ENCODE results near the gene MRPS18A.
A peak's percentile ranks its signal among the peaks of the same experiment; 100 is the strongest.
"Not testable (repeated sequence)": the region's sequence is repeated elsewhere in the genome, so short reads cannot be mapped to it uniquely, and the experiment has no call there.

Gene MRPS18A

GRCh38 chr6:43669050-43669921 is 18.3 kb downstream of the MRPS18A start:
- DNase-seq: no peak

- peak; percentile 45 for DNase-seq
These were observed 19.2 kb downstream of the MRPS18A start for GRCh38 chr6:43668151-43669028.

GRCh38 chr6:43667245-43668150 is 20.1 kb downstream of the MRPS18A start:
- DNase-seq: peak; percentile 74

GRCh38 chr6:43666196-43666920 is 21.2 kb downstream of the MRPS18A start:
- DNase-seq: no peak

GRCh38 chr6:43665376-43665775 is 22.2 kb downstream of the MRPS18A start:
- no peak for DNase-seq

- not testable (repeated sequence) for DNase-seq
These were observed 24.6 kb downstream of the MRPS18A start for GRCh38 chr6:43662948-43663347.

- no peak for DNase-seq
These were observed 29.4 kb downstream of the MRPS18A start for GRCh38 chr6:43658161-43658560.

- DNase-seq: no peak
These were observed 30.3 kb downstream of the MRPS18A start for GRCh38 chr6:43657221-43657802.

- not testable (repeated sequence) for DNase-seq
These were observed 34.8 kb downstream of the MRPS18A start for GRCh38 chr6:43652822-43653221.

- no peak for DNase-seq
These were observed 39.3 kb downstream of the MRPS18A start for GRCh38 chr6:43648248-43648647.

GRCh38 chr6:43647613-43648012 is 40.0 kb downstream of the MRPS18A start:
- no peak for DNase-seq

- no peak for DNase-seq
These were observed 42.0 kb downstream of the MRPS18A start for GRCh38 chr6:43645613-43645964.

GRCh38 chr6:43644940-43645612 is 42.5 kb downstream of the MRPS18A start, which contains the start of gene RSPH9:
TSS of gene RSPH9 (plus strand) at chr6:43645036. CDS start at chr6:43645099, 63 bp downstream.
- peak; percentile 72 for DNase-seq

- DNase-seq: no peak
These were observed 47.4 kb downstream of the MRPS18A start for GRCh38 chr6:43639984-43640800.

GRCh38 chr6:43636308-43636659 is 51.3 kb downstream of the MRPS18A start:
- no peak for DNase-seq

- DNase-seq: peak; percentile 77
These were observed 51.9 kb downstream of the MRPS18A start, which contains the start of gene MAD2L1BP for GRCh38 chr6:43635387-43636307. TSS of gene MAD2L1BP (plus strand) at chr6:43635840. CDS start at chr6:43635876, 36 bp downstream.

GRCh38 chr6:43634702-43635303 is 52.8 kb downstream of the MRPS18A start:
- DNase-seq: no peak

GRCh38 chr6:43633002-43633401 is 54.6 kb downstream of the MRPS18A start:
- not testable (repeated sequence) for DNase-seq
